Stomach (tissue), 4 donors: ENCODE results near the gene PRADC1.

Experiments used
- CTCF ChIP-seq, 7 experiments: fragments of 450-650 bp in 4 of 7; fragments of 200-600 bp in 3 of 7; sonication (generic) in 3 of 7; IDR thresholded peaks; one replicate each; pipeline ENCODE4 v1.5.1; 2016 to 2019; ENCODE audit warnings: antibody characterized with exemption in 7 of 7, control low read depth in 2 of 7, mild to moderate bottlenecking in 1 of 7
- POLR2A ChIP-seq, 4 donors: fragments of 450-650 bp; IDR thresholded peaks; one replicate each; pipeline ENCODE4 v1.6.1; 2016; ENCODE audit warnings: antibody characterized with exemption in 4 of 4, control low read depth in 2 of 4, mild to moderate bottlenecking in 1 of 4, moderate library complexity in 1 of 4
- POLR2AphosphoS5 ChIP-seq, 3 donors: sonication (generic); formaldehyde crosslinking; IDR thresholded peaks; one replicate each; pipeline ENCODE4 v1.6.1; 2016; ENCODE audit warnings: antibody characterized with exemption in 3 of 3

- TF ChIP-seq POLR2A (IDR thresholded peaks at IDR 0.05), result no peak
- no peak for TF ChIP-seq CTCF (IDR thresholded peaks at IDR 0.05)
- no peak for TF ChIP-seq POLR2AphosphoS5 (IDR thresholded peaks at IDR 0.05)
Observed at GRCh38 chr2:73239776-73240175, 6.7 kb upstream of the PRADC1 start.
